Measurements from ENCODE around the gene ENPP6. TPM values are rescaled to one million over a fixed set of nuclear protein-coding genes. Genes with fewer than 3 reads are reported as not detected.
A peak's percentile ranks its signal among the peaks of the same experiment; 100 is the strongest.

The ENPP6 gene
- total RNA-seq, 1 donor from 2014 or later, result 0.61 TPM

GRCh38 chr4:184193556-184194525 lies 23.8 kb downstream of the ENPP6 start:
- H3K4me1 Mint-ChIP-seq, result no peaks in the 10 kb centered on the region
- no peak overlapping the region for H3K27ac Mint-ChIP-seq
- intact Hi-C loops (cut with micrococcal nuclease), result no loop called here
- no peaks in the 10 kb centered on the region for H3K36me3 Mint-ChIP-seq (ENCODE audit: low read depth)
- peaks cover 16% of the 10 kb centered on the region for H3K27me3 Mint-ChIP-seq
- H3K4me3 Mint-ChIP-seq, result no peak overlapping the region
- no peak for DNase-seq
- no peaks in the 10 kb centered on the region for H3K9me3 Mint-ChIP-seq

GRCh38 chr4:184192933-184193332 lies 24.7 kb downstream of the ENPP6 start:
- Mint-ChIP-seq H3K9me3 (no peaks in the 10 kb centered on the region), H3K4me3 (no peak overlapping the region), H3K36me3 (ENCODE audit: low read depth) (no peaks in the 10 kb centered on the region), H3K27ac (no peak overlapping the region), H3K4me1 (no peaks in the 10 kb centered on the region), H3K27me3 (peaks cover 16% of the 10 kb centered on the region)
- intact Hi-C loops (cut with micrococcal nuclease), result no loop called here
- DNase-seq, result no peak

DNA sequence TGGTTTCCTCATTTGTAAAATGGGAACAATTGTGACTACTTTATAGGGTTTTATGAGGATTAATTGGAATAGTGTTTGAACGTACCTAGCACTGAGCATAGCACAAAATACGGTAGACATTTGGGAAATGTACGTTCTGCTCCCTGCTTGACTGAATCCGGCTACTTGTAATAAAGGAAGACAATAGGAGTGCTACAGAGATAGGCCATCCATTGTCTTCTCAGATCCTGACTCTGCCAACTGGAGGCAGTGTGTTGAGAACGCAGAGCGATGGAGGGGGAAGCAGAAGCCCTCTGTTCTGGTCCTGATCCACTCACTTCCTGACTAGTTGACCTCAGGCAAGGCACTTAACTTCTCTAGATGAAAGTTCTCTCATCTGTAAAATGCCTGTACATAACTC lies 26.4 kb downstream of the ENPP6 start:
- no peaks in the 10 kb centered on the region for H3K9me3 Mint-ChIP-seq
- H3K4me1 Mint-ChIP-seq, result no peaks in the 10 kb centered on the region
- no peak for DNase-seq
- H3K36me3 Mint-ChIP-seq (ENCODE audit: low read depth), result no peaks in the 10 kb centered on the region
- no peak overlapping the region for H3K4me3 Mint-ChIP-seq
- H3K27me3 Mint-ChIP-seq, result peaks cover 16% of the 10 kb centered on the region
- intact Hi-C loops (cut with micrococcal nuclease), result no loop called here
- no peak overlapping the region for H3K27ac Mint-ChIP-seq

GRCh38 chr4:184190711-184191110 lies 27.0 kb downstream of the ENPP6 start:
- Mint-ChIP-seq H3K4me3 (no peak overlapping the region), H3K9me3 (no peaks in the 10 kb centered on the region), H3K4me1 (no peaks in the 10 kb centered on the region), H3K36me3 (ENCODE audit: low read depth) (no peaks in the 10 kb centered on the region), H3K27ac (no peak overlapping the region), H3K27me3 (peaks cover 16% of the 10 kb centered on the region)
- DNase-seq, result no peak
- intact Hi-C loops (cut with micrococcal nuclease), result no loop called here

DNA sequence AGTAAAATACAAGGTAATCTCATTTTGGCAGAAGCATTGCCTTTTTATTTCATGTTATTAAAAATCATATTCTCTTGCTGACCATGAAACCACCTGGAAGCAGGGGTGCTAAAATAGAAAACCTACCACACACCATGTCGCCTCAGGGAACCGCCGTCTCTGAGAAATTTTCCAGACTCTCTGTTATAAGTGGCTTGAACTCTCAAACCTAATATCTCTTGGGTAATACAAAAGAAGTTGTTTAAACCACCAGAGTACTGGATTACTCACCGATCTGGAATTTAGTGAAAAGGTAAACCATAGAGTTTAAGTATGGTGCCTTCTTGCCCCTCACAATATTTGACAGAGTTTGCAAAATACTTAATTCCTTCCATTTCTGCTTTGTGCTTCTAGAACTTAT lies 27.7 kb downstream of the ENPP6 start:
- Mint-ChIP-seq H3K4me3 (no peak overlapping the region), H3K4me1 (no peaks in the 10 kb centered on the region), H3K27me3 (peaks cover 16% of the 10 kb centered on the region), H3K27ac (no peak overlapping the region), H3K36me3 (ENCODE audit: low read depth) (no peaks in the 10 kb centered on the region), H3K9me3 (no peaks in the 10 kb centered on the region)
- intact Hi-C loops (cut with micrococcal nuclease), result no loop called here
- DNase-seq, result no peak

- H3K4me1 Mint-ChIP-seq, result no peaks in the 10 kb centered on the region
- no peak overlapping the region for H3K4me3 Mint-ChIP-seq
- H3K36me3 Mint-ChIP-seq (ENCODE audit: low read depth), result no peaks in the 10 kb centered on the region
- no peaks in the 10 kb centered on the region for H3K9me3 Mint-ChIP-seq
- intact Hi-C loops (cut with micrococcal nuclease), result no loop called here
- DNase-seq, result no peak
- no peak overlapping the region for H3K27ac Mint-ChIP-seq
- peaks cover 14% of the 10 kb centered on the region for H3K27me3 Mint-ChIP-seq
Observed at GRCh38 chr4:184188443-184189400, 29.0 kb downstream of the ENPP6 start.

- peaks cover 16% of the 10 kb centered on the region for H3K9me3 Mint-ChIP-seq
- peaks cover 15% of the 10 kb centered on the region for H3K27me3 Mint-ChIP-seq
- intact Hi-C loops (cut with micrococcal nuclease), result no loop called here
- no peak overlapping the region for H3K27ac Mint-ChIP-seq
- H3K36me3 Mint-ChIP-seq (ENCODE audit: low read depth), result peaks cover 3% of the 10 kb centered on the region
- H3K4me3 Mint-ChIP-seq, result no peak overlapping the region
- no peak for DNase-seq
- H3K4me1 Mint-ChIP-seq, result peaks cover 2% of the 10 kb centered on the region
Observed at GRCh38 chr4:184177271-184177670, 40.4 kb downstream of the ENPP6 start.

DNA sequence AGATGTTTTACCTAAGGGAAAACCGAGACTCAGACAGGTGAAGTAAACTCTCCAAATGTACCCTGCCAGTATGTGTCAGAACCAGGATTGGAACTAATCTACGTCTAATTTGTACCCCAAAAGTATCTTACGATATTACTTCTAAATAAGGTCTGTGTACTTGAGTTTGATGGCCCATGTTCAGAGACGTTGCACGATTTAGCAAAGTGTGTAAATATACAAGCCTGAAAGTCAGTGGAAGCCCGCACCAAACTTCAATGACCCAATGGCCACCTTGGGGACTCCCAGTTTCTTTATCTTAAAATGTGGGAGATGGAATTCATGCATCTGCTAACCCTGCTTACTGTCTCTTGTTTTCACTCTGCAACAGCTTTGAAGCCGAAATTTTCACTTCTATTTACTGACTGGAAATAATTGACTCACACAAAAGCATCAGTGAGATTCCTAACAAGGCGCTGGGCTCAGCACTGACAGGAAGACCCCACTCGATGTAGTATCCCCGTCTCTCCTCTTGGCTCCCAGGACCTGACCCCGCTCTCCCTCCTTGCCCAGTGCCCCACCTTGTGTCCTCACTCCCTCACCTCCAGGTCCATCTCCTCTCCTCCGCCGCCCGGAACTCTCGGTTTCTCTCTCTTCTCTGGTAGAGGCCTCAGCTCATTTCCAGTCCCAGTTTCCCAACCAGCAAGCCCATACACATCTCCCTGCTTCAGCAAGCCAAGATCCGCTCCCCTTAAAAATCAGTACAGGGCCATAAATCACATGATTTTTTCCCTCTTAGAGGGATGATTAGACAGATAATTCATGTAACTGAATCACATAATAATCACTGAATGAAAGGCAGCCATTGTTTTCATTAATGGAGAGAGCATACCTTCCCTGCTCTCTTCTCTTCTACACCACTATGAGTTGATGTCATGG lies 42.8 kb downstream of the ENPP6 start:
- peaks cover 11% of the 10 kb centered on the region for H3K9me3 Mint-ChIP-seq
- no peak overlapping the region for H3K27ac Mint-ChIP-seq
- peaks cover 2% of the 10 kb centered on the region for H3K36me3 Mint-ChIP-seq (ENCODE audit: low read depth)
- DNase-seq, result no peak
- peaks cover 13% of the 10 kb centered on the region for H3K4me1 Mint-ChIP-seq
- no peak overlapping the region for H3K4me3 Mint-ChIP-seq
- intact Hi-C loops (cut with micrococcal nuclease), result no loop called here
- H3K27me3 Mint-ChIP-seq, result peaks cover 11% of the 10 kb centered on the region

- H3K36me3 Mint-ChIP-seq (ENCODE audit: low read depth), result no peaks in the 10 kb centered on the region
- no peak overlapping the region for H3K4me3 Mint-ChIP-seq
- DNase-seq, result no peak
- no peak overlapping the region for H3K27ac Mint-ChIP-seq
- peaks cover 14% of the 10 kb centered on the region for H3K4me1 Mint-ChIP-seq
- peaks cover 30% of the 10 kb centered on the region for H3K27me3 Mint-ChIP-seq
- intact Hi-C loops (cut with micrococcal nuclease), result no loop called here
- no peaks in the 10 kb centered on the region for H3K9me3 Mint-ChIP-seq
Observed at GRCh38 chr4:184171011-184171410, 46.7 kb downstream of the ENPP6 start.

GRCh38 chr4:184169225-184169867 lies 48.3 kb downstream of the ENPP6 start:
- peaks cover 14% of the 10 kb centered on the region for H3K4me1 Mint-ChIP-seq
- H3K36me3 Mint-ChIP-seq (ENCODE audit: low read depth), result no peaks in the 10 kb centered on the region
- DNase-seq, result no peak
- intact Hi-C loops (cut with micrococcal nuclease), result loop anchor here (5.0 to 10.0 kb wide), 2 partner anchors 68 to 695 kb away; no protein-coding TSS in a partner anchor
- H3K27me3 Mint-ChIP-seq, result peaks cover 43% of the 10 kb centered on the region
- no peak overlapping the region for H3K4me3 Mint-ChIP-seq
- H3K27ac Mint-ChIP-seq, result no peak overlapping the region
- H3K9me3 Mint-ChIP-seq, result no peaks in the 10 kb centered on the region

DNA sequence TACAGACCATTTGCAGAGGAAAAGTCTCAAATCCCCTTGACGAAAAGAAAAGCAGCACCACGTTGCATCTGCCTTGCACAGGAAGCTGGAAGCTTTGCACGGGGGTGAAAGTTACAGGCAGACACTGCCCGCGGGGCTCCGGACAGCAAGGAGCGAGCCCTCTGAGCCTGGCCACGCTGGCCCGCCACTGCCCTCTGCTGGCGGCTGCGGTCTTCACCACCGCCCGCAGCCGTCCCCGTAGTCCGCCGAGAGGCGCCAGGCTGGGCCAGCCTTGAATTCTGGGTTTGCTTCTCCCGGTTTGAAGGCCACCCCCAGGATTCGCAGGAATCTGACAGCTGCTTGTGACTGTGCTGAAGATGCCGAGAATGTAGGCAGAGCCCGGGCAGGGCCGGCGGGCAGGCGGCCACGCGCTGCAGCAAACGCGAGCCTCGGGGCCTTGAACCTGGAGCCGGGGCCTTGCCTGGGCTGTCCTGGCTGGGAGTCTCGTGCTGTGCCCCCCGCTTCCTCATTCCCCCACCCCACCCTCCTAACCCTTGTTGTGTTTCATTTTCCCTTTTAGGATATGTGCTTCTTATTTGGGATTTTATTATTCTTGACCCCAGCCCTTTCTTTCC lies 49.2 kb downstream of the ENPP6 start:
- Mint-ChIP-seq H3K36me3 (ENCODE audit: low read depth) (no peaks in the 10 kb centered on the region), H3K4me1 (peaks cover 14% of the 10 kb centered on the region), H3K27me3 (peaks cover 48% of the 10 kb centered on the region), H3K4me3 (no peak overlapping the region), H3K9me3 (no peaks in the 10 kb centered on the region), H3K27ac (no peak overlapping the region)
- peak; percentile 88 for DNase-seq
- intact Hi-C loops (cut with micrococcal nuclease), result loop anchor here (1.0 to 10.0 kb wide), 4 partner anchors 69 to 694 kb away; no protein-coding TSS in a partner anchor

DNA sequence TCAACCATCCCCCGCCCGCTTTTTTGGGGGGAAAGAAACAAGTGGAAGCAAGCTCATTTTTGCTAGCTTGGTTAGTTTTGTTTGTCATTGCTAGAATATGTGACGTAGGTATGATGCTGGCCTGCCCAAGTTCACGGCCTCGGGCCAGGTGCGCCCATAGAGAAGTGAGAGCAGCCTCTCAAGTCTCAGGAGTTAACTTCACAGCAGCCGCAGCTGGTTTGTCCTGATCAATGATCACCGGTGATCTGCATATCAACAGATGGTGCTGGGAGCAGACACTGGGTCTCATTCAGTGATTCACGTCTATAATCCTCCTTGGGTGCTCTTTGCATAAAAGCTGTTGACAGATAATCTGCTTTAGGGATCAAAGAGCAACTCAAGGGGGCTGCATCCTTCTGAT lies 50.1 kb downstream of the ENPP6 start:
- intact Hi-C loops (cut with micrococcal nuclease), result loop anchor here (5.0 to 10.0 kb wide), 2 partner anchors 70 to 693 kb away; no protein-coding TSS in a partner anchor
- H3K36me3 Mint-ChIP-seq (ENCODE audit: low read depth), result no peaks in the 10 kb centered on the region
- no peak overlapping the region for H3K4me3 Mint-ChIP-seq
- peaks cover 49% of the 10 kb centered on the region for H3K27me3 Mint-ChIP-seq
- no peaks in the 10 kb centered on the region for H3K9me3 Mint-ChIP-seq
- H3K4me1 Mint-ChIP-seq, result peaks cover 14% of the 10 kb centered on the region
- no peak for DNase-seq
- no peak overlapping the region for H3K27ac Mint-ChIP-seq
